HG03066 (cell line): ENCODE data around the gene CDRT4.

Experiments
- ATAC-seq: cut with Tn5 transposase; IDR thresholded peaks from one replicate; pipeline ENCODE4 v1.9.1; 2021; ENCODE audit warnings: low read depth; ENCODE audit not compliant: unreplicated experiment

The CDRT4 gene

DNA sequence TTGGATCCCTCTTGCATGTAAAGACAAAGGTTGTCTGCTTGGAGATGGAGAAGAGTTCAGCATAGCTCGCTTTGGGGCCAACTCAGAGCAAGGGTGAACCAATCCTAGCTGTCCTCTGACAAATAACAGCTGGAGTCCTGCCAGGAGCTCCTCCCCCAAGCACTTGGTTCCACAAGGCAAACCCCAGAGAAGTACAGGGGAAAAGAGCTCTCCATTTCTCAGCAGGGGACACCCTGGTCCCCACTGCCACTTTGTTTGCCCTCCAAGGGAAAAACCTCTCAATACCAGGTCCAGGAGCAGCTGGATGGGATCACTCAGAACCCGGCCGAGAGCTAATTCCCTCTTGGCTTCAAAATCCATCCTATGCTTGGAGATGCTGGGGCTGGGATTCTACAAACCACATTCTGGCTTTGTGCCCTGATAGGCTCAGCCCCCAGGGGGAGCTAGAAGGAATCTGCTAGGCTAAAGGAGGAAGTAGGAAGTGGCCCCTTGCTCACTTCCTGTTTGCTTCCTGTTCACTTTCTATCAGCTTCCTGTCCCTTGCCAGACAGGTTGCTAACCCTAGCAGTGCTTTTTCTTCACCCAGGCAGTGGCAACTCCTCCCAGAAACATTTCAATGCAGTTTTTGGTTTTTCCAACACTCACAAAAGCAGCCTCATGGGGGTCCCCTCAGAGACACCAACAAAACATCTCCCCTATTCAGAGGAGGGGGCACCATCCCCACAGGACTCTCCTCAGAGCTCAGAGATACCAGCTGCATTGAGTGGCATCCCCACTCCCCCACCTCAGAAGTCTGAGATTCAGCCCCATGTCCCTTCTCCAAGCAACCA lies 30.7 kb downstream of the CDRT4 start:
- ATAC-seq: no peak

DNA sequence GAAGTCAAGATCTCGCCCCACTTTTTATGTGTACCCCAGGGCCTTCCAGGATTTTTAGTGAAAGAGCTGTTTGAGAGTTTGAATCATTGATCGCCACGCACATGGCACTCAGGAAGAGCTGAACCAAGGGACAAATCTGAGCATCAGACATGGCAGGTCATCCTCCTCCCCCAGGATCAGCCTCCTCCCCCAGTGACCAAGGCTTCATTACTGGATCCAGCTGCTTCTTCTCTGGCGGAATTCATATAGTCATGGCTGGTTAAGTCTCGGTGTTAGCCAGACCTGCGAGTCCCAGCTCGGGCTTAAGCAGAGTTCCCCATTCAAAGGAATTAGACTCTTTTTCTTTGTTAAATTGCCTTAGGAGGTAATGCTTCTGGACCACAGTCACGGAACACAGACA lies 32.5 kb downstream of the CDRT4 start:
- no peak for ATAC-seq

DNA sequence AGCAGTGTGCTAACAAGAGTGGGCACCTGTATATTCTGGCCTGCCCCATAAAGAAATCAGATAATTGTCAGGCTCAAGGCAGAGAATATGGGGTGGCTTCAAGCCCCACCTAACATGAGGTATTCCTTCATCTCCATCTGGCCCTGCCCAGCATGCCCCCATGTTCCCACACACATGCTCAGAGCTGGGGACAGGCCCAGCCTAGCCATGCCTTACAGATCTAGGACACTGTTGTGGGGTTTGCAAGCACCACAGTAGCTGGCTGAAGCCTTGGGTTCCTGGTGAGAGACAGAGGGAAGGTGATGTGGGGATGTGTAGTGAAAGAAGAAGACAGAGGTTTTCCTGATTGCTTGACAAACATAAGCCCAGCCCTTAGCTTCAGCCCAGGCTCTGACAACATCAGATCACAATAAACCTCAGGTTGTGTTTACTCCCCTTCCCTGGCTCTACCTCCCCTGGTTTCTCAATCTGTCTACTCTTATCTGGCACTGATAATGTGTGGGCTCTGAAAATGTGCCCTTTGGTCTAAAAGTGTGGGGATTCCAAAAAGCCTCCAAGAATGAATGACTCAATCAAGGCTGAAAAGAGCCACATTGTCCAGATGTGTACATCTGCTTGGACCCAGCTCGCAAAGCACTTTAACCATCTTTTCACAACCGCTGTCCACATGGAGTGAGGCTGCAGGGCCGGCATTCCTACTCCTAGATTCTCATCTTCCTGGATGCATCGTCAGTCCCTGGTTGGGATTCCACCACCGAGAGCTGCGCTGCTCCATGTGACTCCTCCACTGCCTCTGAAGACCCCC lies 34.4 kb downstream of the CDRT4 start:
- ATAC-seq: no peak

DNA sequence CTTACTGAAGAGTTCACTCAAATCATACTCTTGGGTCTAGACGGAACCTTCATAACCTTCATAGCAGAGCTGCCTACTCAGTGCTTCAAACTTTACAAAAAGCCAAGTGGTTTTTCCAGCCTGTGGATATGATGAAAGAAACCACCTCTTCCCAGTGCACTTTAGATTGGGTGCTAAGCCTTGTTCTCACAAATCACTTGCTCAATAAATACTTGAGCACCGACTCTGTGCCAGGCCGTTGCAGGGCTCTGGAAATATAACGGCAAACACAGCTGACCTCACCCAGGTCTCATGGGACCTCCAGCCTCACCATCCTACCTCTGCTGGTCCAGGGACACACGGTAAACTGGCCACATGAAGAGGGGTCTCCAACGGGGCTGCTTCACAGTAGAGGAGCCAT lies 35.7 kb downstream of the CDRT4 start:
- ATAC-seq: no peak

DNA sequence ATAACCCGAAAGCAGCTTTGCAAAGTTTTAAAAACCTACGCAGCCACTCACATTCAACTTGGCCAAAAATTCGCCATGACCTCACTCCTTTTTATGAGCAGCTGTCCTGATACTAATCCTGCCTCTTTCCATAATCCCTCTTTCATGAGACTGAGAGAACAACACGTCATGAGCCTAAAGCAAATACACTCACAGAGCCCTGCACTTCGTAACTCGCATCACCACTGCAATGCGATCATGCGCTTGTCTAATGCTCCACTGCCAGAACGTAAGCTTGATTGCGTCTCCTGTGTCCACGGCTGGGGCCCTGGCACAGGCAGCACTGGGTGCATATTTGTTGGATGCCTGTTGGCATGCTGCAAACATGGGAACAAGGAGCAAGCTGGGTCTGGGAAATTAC lies 36.2 kb downstream of the CDRT4 start:
- no peak for ATAC-seq

DNA sequence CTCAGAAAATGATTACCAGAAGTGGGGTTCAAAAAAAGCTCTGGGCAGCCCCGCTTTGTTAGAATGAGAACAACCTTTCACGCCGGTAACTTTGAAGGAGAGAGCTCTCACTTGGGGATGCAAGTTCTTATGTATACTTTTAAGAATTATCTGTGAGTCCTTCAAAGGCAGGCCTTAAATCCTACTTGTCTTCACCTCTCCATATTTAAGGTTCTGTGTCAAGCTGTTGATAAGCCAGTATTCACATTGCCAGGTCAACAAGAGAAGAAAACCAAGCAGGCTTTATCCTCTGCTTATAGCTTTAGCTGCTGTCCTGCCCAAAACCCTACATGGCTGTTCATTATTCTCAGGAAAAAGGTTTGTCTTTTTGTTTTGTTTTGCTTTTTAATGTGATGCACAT lies 42.9 kb downstream of the CDRT4 start:
- ATAC-seq: no peak

DNA sequence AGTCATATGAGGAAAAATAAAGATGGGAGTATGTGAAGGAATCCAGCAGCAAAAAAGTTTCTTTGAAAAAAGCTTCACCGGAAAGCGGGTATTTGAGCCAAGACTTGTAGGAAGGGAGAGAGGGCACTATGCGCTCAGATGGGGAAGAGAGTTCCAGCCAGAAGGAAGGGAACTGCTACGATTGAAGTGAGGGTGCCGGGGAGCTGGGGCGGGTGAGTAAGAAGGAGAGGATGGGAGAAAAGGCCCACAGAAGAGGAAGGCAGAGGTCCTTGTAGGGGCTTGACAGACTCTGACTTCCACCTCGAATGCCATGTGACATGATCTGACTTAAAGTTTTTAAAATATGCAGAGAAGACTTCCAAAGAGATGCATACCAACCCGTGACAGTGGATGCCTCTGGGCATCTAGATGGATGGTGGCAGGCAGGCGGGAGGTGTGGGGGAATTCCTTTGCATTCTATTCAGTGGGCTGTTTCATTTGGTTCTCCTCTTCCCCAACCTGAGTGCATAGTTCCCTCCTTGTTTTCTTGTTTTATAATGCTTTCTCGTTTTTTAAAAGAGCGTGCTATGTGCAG lies 44.9 kb downstream of the CDRT4 start:
- ATAC-seq: no peak

DNA sequence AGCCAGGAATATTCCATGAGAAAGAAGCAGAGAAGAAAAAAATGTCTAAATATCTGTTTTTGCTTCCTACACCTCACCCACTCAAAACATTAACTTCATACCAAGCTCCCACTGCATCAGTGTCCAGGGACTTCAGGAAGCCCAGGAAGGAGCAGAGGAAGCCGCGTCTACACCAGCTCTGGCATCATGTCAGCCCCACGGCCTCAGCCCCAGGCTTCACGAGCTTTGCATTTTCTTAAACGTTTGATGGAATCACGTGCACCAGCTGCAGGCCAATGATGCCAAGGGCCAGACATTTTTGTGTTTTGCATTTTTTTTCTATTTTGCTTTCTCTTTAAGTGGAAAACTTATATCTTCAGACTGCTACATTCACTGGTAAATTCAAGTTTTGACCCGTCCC lies 48.6 kb downstream of the CDRT4 start:
- ATAC-seq: no peak

DNA sequence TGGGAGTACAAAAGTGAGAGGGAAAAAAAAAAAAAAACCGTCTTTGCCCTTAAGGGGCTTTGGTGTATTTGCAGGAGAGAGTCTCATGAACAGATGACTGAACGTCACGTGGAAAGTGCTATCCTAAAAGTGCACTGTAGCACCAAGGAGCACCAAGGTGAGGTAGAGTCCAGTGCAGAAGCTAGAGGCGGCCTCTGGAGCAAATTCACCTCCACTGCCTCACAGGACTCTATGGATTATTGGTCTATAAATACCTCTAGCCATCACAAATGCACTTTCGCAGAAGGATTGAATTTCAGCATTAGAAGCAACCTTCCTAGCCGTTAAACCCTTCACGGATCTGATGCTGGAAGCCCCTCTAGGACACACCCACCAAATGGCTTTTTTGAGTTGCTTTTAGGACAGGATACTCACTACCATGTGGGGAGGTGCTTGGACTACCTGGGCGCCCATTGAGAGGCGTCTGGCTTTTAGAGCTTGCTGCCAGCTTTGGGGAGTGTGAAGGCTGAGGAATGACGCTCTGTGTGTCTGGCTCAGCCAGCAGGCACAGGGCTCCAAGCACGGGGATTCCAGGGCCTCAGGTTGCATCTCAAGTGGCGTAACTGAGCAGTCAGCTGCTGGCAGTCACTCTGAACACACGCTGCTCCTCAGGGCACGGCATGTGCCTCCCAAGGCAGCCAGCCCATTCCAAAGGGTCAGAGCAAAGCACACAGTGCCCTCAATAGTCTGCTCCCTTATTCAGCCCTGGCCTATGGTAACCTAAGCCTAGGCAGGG lies 52.7 kb downstream of the CDRT4 start:
- ATAC-seq: no peak

DNA sequence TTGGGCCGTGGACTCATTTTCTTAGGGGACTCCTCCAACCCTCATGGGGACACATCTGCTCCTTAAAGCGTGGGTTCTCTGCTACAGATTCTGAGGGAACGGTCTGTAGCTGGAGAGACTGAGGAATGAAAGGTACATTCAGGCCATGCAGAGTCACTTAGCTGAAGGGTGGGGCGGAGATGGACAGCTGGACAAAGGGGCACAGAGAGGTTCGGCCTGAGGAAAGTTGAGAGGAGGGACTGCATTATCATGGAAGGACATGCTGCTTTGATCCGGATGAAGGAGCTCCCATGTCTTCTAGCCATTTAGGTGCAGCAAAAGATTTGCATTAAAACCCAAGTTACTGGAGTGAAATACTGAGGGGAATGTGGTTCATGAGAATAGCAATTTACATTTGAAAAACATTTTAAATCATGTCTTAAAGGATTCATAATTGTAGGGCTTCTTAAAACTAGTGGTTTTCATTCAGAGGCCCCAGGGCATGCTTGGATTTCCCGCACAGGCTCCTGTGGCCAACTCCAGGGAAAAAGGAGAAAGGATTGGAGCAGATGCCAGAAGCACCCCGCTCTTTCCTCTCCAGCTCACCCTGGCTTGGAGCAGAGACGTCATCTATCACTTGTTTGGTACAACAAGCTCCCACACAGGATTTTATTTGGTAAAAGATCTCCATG lies 54.2 kb downstream of the CDRT4 start:
- no peak for ATAC-seq

DNA sequence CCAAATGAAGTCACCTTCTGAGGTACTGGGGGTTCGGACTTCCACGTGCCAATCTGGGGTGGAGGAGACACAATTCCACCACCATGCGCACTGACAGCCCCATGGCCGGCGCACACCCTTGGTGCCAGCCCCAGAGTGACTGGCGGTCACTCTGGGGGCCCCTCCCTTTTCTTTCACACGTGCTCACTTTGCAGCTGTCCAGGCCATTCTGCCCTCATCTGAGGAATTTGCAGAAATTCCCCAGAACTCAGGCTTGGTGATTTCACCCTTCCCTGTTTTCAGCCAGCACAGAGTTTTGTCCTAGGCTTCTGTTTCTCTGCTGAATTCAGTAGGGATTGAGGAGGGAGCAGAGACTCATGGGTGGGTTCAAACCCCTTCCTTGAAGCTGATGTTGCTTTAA lies 54.8 kb downstream of the CDRT4 start:
- no peak for ATAC-seq

DNA sequence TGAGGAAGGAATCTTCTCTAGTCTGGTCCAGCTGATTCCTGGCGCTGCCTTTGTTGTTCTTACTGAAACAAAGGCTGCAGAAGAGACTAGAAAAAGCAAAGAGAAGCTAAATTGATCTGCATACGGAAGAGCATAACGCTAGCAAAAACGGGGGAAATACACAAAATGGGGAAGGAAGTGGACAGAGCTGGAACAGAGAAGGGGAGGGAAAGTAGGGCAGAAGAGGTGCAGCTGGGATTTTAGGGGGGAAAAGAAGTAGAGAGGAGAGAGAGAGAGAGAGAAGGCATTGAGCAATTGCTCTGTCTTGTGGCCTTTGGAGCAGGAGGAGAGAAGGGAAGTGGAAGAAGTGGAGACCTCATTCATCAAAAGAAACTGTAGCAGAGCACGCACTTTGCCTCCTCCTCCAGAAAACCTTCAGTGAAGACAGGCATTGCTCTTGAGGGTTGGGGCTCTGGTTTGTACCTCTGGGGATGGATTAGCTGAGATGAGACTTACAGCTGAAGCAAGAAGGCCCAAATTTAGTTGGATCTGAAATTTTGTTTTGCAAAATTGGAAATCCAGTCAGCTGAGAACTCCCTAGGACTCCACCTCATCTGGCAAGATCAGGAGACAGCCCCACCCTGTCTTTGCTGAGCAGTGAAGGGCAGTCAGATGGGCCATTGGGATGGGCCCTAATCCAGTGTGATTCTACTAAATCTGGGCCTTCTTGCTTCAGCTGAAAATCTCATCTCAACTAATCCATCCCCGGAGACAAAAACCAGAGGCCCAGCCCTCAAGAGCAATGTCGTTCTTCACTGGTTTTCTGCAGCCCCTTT lies 55.8 kb downstream of the CDRT4 start:
- no peak for ATAC-seq

DNA sequence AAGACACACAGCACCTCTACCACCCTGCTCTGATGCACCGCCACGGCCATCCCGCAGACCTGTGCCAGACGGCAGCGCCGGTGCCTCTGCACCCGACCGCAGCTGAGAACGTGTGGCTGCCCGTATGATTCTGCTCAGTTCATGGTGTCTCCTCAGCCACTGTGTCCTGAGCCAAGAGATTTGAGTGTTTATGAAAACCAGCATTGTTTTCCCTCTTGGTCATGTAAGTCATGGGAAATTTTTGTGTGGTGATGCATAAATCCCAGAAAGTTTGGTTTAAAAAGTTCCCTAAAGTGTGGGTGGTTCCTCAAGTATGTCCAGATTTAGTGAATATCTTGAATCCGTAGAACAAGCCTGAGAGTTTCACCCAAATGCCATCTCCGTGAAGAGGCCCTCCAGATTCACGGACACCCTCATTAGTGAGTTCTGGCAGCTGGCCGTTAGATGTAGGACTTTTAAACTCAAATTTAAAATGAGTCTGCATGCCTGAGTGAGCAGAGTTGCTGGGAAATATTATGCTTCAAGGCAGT lies 57.6 kb downstream of the CDRT4 start:
- ATAC-seq: no peak

DNA sequence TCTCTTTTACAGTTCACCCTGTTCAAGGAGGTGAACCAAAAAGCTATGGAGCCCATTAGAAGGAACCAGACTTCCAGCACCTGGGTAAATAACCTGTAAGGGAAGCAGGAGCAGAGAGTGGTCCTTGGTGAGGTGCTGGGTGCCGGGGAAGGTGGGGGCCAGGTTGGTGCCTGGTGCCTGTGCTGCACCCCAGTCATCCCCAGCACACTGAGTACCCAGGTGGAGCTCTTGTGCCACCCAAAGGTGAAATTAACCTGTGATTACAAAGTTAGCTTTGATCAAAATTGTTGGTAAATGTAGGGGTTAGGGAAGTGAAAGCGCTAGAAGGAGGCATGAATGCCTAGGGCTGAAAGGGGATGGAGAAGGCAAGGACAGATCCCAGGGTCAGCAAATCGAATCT lies 58.6 kb downstream of the CDRT4 start:
- no peak for ATAC-seq

DNA sequence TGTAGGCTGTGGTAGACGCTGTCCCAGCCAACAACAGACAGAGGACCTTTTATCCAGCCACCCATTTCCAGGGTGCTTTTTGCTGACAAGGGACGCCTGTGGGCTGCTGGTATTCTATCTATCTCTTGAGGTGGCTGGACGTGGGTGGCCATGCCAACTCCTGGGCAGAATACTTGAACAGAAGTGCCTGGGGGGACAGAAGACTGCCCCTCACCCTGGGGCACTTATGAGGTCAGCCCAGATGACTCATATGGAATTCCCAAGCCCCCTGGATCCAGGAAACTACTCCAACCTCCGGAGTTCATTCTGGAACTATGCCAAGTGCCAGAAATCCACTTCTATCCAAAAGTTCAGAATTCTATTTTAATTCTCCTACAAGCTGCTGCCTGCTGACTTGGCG lies 61.3 kb downstream of the CDRT4 start:
- ATAC-seq: no peak

DNA sequence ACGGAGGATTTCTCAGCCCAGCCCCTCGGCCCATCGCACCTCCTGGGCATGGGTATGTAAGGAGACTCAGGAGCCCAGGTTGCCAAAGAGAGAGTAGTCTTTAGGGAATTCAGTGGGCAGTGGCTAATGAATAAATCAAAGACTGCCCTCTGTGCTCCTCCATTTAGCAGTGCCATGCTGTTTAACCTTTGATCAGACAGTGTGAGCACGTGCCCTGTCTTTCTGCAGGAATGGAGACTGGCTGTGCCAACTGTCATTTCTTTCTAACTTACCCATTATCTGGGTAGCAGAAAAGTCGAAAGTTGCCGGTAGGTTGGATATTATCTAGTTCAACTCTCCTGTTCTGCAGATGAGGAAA lies 62.4 kb downstream of the CDRT4 start:
- no peak for ATAC-seq

DNA sequence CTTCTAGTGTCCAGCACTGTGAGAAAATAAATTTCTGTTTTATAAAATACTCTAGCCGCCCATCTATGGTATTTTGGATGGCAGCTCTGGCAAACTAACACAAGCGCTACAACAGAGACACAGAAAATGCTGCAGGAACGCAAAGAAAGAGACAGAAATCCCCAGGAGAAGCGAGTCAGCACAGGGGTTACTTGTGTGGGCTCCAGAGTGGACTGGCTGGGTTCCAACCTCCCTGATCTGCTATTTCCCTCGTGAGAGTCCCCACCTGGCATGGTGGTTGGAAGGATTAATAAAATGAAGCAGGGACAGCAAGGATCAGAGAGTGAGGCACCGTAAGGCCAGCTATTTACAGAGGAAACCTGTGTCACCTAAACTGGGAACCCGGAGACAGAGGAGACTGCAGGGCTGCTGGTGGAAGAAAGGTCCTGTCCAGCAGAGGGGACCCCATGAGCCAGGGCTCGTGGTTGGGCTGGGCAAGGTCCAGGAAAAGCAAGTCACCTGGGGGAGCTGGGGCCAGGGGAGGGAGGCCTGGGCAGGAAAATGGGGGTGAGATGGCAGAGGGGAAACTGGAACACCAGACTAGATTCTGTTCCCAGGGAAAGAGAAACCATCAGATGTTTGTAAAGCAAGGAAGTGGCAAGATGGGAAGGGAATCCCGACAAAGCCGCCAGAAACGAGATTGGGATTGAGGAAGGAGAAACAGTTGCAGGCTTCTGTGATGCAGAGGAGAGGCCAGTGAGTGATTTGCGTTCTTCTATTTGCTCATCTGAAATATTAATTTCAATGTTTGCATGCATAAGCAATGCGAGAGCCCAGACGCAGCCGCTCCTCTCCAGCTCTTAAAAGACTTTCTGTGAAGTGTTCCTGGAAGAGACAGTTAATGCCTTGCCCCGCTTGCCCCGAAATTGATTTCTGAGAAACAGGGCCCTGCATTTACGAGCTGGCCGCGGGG lies 63.0 kb downstream of the CDRT4 start:
- ATAC-seq: no peak

DNA sequence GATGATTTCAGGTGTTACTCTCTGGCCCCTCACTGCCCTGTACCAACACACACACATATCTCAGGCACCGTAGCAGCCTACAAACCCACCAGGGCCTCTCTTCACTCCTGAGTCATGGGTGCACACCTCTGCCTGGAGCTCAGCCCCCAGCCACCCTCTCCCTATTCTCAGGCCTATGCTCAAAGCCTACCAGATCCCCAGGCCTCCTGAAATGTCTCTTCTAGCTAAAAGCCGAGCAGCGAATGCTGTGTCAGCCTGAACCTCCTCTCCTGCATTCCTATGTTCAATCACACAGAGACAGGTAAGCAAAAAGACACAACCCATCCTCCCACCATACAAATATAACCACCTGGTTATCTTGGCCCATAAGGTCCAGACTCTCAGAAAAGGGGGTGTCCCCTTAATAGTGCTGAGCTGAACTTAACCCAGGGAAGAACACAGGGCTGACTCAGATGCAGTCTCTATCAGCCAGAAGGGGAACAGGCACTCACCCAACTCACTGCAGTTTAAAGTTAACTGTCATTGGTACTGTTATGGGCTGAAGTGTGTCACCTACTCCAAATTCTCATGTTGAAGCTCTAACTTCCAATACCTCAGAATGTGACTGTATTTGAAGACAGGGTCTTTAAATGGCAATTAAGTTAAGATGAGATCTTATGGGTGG lies 64.0 kb downstream of the CDRT4 start:
- no peak for ATAC-seq
